DOHH2 (cell line): Measurements from ENCODE around the gene GPR157.

ENCODE experiments used
- H3F3A ChIP-seq: fragments of 200-600 bp; sonication (generic), shearing (Covaris generic); 2 replicates; pipeline ENCODE4 v1.6.0; 2016; ENCODE audit warnings: antibody characterized with exemption, mild to moderate bottlenecking; ENCODE audit not compliant: control insufficient read depth, insufficient read depth
- H3K27ac ChIP-seq: fragments of 200-600 bp; sonication (generic); 2 replicates; pipeline ENCODE4 v1.5.1; 2014; ENCODE audit warnings: low read depth, mild to moderate bottlenecking, low read length, moderate library complexity
- H3K27me3 ChIP-seq: fragments of 200-600 bp; sonication (generic); 2 replicates; pipeline ENCODE4 v1.6.1; 2014; ENCODE audit warnings: mild to moderate bottlenecking, low read length, mixed read lengths; ENCODE audit not compliant: control insufficient read depth
- H3K36me3 ChIP-seq: fragments of 200-600 bp; sonication (generic); 2 replicates; pipeline ENCODE4 v1.6.1; 2014; ENCODE audit warnings: mild to moderate bottlenecking, low read length, moderate library complexity, mixed read lengths; ENCODE audit not compliant: control insufficient read depth
- H3K4me1 ChIP-seq: fragments of 200-600 bp; sonication (generic); 2 replicates; pipeline ENCODE4 v1.6.1; 2014; ENCODE audit warnings: mild to moderate bottlenecking, low read length, mixed read lengths; ENCODE audit not compliant: control insufficient read depth
- H3K4me2 ChIP-seq: fragments of 200-600 bp; sonication (generic); 2 replicates; pipeline ENCODE4 v1.6.0; 2014; ENCODE audit warnings: mild to moderate bottlenecking, low read length, moderate library complexity
- H3K4me3 ChIP-seq: fragments of 200-600 bp; sonication (generic); 2 replicates; pipeline ENCODE4 v1.5.1; 2014; ENCODE audit warnings: mild to moderate bottlenecking, low read length, mixed read lengths
- H3K79me2 ChIP-seq: fragments of 200-600 bp; sonication (generic); 2 replicates; pipeline ENCODE4 v1.6.1; 2014; ENCODE audit warnings: mild to moderate bottlenecking, low read length, mixed read lengths; ENCODE audit not compliant: control insufficient read depth
- H3K9me2 ChIP-seq: fragments of 200-600 bp; sonication (generic); replicated peaks from 2 replicates; pipeline ENCODE4 v1.6.1; 2014; ENCODE audit warnings: mild to moderate bottlenecking, low read length, mixed read lengths; ENCODE audit not compliant: control insufficient read depth
- H3K9me3 ChIP-seq: fragments of 200-600 bp; sonication (generic); 2 replicates; pipeline ENCODE4 v1.6.1; 2014; ENCODE audit warnings: antibody characterized with exemption, low read length, mixed read lengths; ENCODE audit not compliant: control insufficient read depth, insufficient read depth
- H4K20me1 ChIP-seq: fragments of 200-600 bp; sonication (generic); 2 replicates; pipeline ENCODE4 v1.6.0; 2014; ENCODE audit warnings: low read depth, mild to moderate bottlenecking, antibody characterized with exemption, low read length, moderate library complexity; ENCODE audit not compliant: control insufficient read depth, insufficient read depth
- CTCF ChIP-seq: fragments of 200-600 bp; sonication (generic); IDR thresholded peaks from one replicate; pipeline ENCODE4 v1.5.1; 2014; ENCODE audit warnings: antibody characterized with exemption, mild to moderate bottlenecking, low read depth, low read length; ENCODE audit not compliant: poor library complexity, severe bottlenecking
- EZH2phosphoT487 ChIP-seq: fragments of 200-600 bp; sonication (generic); IDR thresholded peaks from 2 replicates; pipeline ENCODE4 v1.6.1; 2017; ENCODE audit warnings: borderline replicate concordance, mild to moderate bottlenecking, antibody characterized with exemption, low read length, moderate library complexity, mixed read lengths

Gene GPR157

GRCh38 chr1:9169601-9170137 is 40.8 kb upstream of the GPR157 start:
- H3K4me3 ChIP-seq, result no peak overlapping the region
- H3K79me2 ChIP-seq, result no peaks in the 10 kb centered on the region
- H4K20me1 ChIP-seq, result no peaks in the 10 kb centered on the region
- H3K27me3 ChIP-seq, result peaks cover 3% of the 10 kb centered on the region; the same call in 1 of the 2 replicates
- no peaks in the 10 kb centered on the region for H3K9me2 ChIP-seq
- no peak overlapping the region for H3K27ac ChIP-seq
- peaks cover 11% of the 10 kb centered on the region for H3K4me1 ChIP-seq
- H3K9me3 ChIP-seq, result no peaks in the 10 kb centered on the region
- no peaks in the 10 kb centered on the region for H3K36me3 ChIP-seq
- no peaks in the 10 kb centered on the region for H3F3A ChIP-seq
- TF ChIP-seq CTCF (no peak), EZH2phosphoT487 (no peak)
- no peak overlapping the region for H3K4me2 ChIP-seq

- Histone ChIP-seq H3K4me2 (no peak overlapping the region), H3K79me2 (no peaks in the 10 kb centered on the region)
Measured at GRCh38 chr1:9167638-9168037, 38.7 kb upstream of the GPR157 start.

GRCh38 chr1:9166289-9167235 is 37.7 kb upstream of the GPR157 start:
- no peak for TF ChIP-seq EZH2phosphoT487
- TF ChIP-seq CTCF, result no peak
- Histone ChIP-seq H3K9me2 (no peaks in the 10 kb centered on the region), H3K9me3 (no peaks in the 10 kb centered on the region), H3K27ac (no peak overlapping the region), H4K20me1 (no peaks in the 10 kb centered on the region), H3K4me1 (peaks cover 27% of the 10 kb centered on the region), H3K4me3 (no peak overlapping the region), H3F3A (no peaks in the 10 kb centered on the region), H3K79me2 (no peaks in the 10 kb centered on the region), H3K36me3 (no peaks in the 10 kb centered on the region), H3K27me3 (no peaks in the 10 kb centered on the region), H3K4me2 (no peak overlapping the region)

More at GRCh38 chr1:9167638-9168037, 38.7 kb upstream of the GPR157 start:
- H4K20me1 ChIP-seq, result no peaks in the 10 kb centered on the region
- H3F3A ChIP-seq, result no peaks in the 10 kb centered on the region
- H3K4me1 ChIP-seq, result peaks cover 27% of the 10 kb centered on the region
- H3K9me2 ChIP-seq, result no peaks in the 10 kb centered on the region
- no peak for TF ChIP-seq CTCF
- H3K27ac ChIP-seq, result no peak overlapping the region
- H3K9me3 ChIP-seq, result no peaks in the 10 kb centered on the region
- H3K36me3 ChIP-seq, result no peaks in the 10 kb centered on the region
- no peak overlapping the region for H3K4me3 ChIP-seq
- H3K27me3 ChIP-seq, result no peaks in the 10 kb centered on the region
